OCI-LY3 (cell line): Measurements from ENCODE around the gene SLC12A4.

Experiments used
- H2AFZ ChIP-seq: fragments of 200-600, 300-600 bp; shearing (Covaris generic); 2 replicates; pipeline ENCODE4 v1.6.0; 2014; ENCODE audit warnings: antibody characterized with exemption, low read depth, low read length
- H3K27ac ChIP-seq: fragments of 200-600, 300-600 bp; sonication (generic); 2 replicates; pipeline ENCODE4 v1.5.1; 2014; ENCODE audit warnings: mild to moderate bottlenecking, low read length, moderate library complexity, mixed read lengths
- H3K27me3 ChIP-seq: fragments of 200-600, 300-600 bp; sonication (generic); 2 replicates; pipeline ENCODE4 v1.6.1; 2014; ENCODE audit warnings: low read depth, low read length, mixed read lengths
- H3K36me3 ChIP-seq: fragments of 200-600, 300-600 bp; sonication (generic); replicated peaks from 2 replicates; pipeline ENCODE3; 2014; ENCODE audit warnings: low read depth, low read length, mixed read lengths
- H3K4me1 ChIP-seq: fragments of 300-600, 200-600 bp; sonication (generic); 2 replicates; pipeline ENCODE4 v1.6.1; 2014; ENCODE audit warnings: low read length, mixed read lengths
- H3K4me2 ChIP-seq: fragments of 200-600, 300-600 bp; sonication (generic); 2 replicates; pipeline ENCODE4 v1.6.1; 2014; ENCODE audit warnings: low read length, mixed read lengths
- H3K4me3 ChIP-seq: fragments of 300-600, 200-600 bp; sonication (generic); 2 replicates; pipeline ENCODE4 v1.5.1; 2014; ENCODE audit warnings: antibody characterized with exemption, mild to moderate bottlenecking, low read length, moderate library complexity
- H3K79me2 ChIP-seq: fragments of 300-600, 200-600 bp; shearing (Covaris generic); 2 replicates; pipeline ENCODE4 v1.6.1; 2014; ENCODE audit warnings: mild to moderate bottlenecking, low read length, mixed read lengths
- H3K9ac ChIP-seq: fragments of 300-600, 200-600 bp; shearing (Covaris generic); 2 replicates; pipeline ENCODE4 v1.6.0; 2014; ENCODE audit warnings: mild to moderate bottlenecking, low read length, moderate library complexity
- H3K9me3 ChIP-seq: fragments of 200-600, 300-600 bp; shearing (Covaris generic); 2 replicates; pipeline ENCODE4 v1.6.1; 2014; ENCODE audit warnings: low read length, mixed read lengths; ENCODE audit not compliant: insufficient read depth
- H4K20me1 ChIP-seq: fragments of 200-600, 300-600 bp; sonication (generic); 2 replicates; pipeline ENCODE4 v1.6.1; 2016; ENCODE audit warnings: low read length, mixed read lengths; ENCODE audit not compliant: insufficient read depth
- EZH2phosphoT487 ChIP-seq: fragments of 200-600 bp; shearing (Covaris generic); IDR thresholded peaks from 2 replicates; pipeline ENCODE4 v1.6.1; 2018; ENCODE audit warnings: antibody characterized with exemption, mixed run types, low read depth
- TF ChIP-seq, protein P1 (sequence below): fragments of 200-600, 300-600 bp; sonication (generic); IDR thresholded peaks from 2 replicates; pipeline ENCODE4 v1.5.1; 2014; ENCODE audit warnings: antibody characterized with exemption, low read length, low read depth

Gene SLC12A4

DNA sequence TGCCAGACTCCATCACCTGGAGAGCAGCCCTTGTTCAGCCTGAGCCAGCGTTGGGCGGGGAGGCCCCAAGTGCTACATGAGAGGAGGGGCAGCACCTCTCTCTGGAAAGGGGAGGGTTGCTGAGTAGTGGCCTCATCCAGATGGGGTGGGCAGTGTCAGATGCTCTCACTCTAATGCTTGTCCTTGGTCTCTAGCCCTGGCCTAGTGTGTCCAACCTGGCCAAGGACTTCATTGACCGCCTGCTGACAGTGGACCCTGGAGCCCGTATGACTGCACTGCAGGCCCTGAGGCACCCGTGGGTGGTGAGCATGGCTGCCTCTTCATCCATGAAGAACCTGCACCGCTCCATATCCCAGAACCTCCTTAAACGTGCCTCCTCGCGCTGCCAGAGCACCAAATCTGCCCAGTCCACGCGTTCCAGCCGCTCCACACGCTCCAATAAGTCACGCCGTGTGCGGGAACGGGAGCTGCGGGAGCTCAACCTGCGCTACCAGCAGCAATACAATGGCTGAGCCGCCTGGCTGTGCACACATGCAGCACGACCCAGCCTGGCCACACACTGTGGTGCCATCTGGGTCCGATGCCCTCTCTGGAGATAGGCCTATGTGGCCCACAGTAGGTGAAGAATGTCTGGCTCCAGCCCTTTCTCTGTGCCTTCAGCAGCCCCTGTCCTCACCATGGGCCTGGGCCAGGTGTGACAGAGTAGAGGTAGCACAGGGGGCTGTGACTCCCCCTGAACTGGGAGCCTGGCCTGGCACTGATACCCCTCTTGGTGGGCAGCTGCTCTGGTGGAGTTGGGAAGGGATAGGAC, 41.1 kb downstream of the SLC12A4 start:
- Histone ChIP-seq H3K4me1 (peaks cover 19% of the 10 kb centered on the region), H3K27ac (no peak overlapping the region), H3K27me3 (no peaks in the 10 kb centered on the region), H3K4me3 (no peak overlapping the region), H2AFZ (no peak overlapping the region), H3K79me2 (no peaks in the 10 kb centered on the region), H3K9ac (no peak overlapping the region), H3K36me3 (peaks cover 11% of the 10 kb centered on the region), H4K20me1 (peaks cover 9% of the 10 kb centered on the region; the same call in 1 of the 2 replicates), H3K9me3 (no peaks in the 10 kb centered on the region), H3K4me2 (no peak overlapping the region)
- TF ChIP-seq EZH2phosphoT487: no peak
- TF ChIP-seq, protein P1, sequence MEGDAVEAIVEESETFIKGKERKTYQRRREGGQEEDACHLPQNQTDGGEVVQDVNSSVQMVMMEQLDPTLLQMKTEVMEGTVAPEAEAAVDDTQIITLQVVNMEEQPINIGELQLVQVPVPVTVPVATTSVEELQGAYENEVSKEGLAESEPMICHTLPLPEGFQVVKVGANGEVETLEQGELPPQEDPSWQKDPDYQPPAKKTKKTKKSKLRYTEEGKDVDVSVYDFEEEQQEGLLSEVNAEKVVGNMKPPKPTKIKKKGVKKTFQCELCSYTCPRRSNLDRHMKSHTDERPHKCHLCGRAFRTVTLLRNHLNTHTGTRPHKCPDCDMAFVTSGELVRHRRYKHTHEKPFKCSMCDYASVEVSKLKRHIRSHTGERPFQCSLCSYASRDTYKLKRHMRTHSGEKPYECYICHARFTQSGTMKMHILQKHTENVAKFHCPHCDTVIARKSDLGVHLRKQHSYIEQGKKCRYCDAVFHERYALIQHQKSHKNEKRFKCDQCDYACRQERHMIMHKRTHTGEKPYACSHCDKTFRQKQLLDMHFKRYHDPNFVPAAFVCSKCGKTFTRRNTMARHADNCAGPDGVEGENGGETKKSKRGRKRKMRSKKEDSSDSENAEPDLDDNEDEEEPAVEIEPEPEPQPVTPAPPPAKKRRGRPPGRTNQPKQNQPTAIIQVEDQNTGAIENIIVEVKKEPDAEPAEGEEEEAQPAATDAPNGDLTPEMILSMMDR: no peak

DNA sequence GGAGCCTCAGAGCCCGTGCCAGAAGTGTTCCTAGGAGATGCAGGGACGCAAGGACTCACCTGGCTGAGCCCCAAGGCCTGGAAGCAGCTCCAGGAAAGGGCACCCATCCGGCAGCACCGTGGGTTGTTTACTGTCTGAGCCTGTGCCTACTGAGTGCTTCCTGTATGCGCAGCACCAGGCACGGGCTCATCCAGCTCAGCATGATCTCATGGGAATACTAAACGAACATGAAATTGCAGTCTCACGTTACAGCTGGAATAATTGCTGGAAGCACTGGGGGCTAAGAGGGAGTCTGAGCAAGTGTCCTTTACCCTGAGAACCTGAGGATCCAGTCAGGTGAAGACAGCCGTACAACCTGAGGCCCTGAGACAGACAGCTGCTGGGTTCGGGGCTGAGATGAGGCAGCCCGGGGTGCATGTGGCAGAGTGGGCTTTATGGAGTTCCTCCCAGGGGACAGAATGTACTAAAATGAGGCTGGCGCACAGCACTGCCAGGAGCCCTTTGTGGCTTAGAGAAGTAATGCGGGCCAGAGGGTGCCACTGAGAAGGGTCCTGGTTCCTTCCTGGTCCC, 42.2 kb downstream of the SLC12A4 start:
- TF ChIP-seq, protein P1: no peak
- no peak for TF ChIP-seq EZH2phosphoT487
- Histone ChIP-seq H3K79me2 (no peaks in the 10 kb centered on the region), H3K27me3 (no peaks in the 10 kb centered on the region), H2AFZ (no peak overlapping the region), H4K20me1 (peaks cover 9% of the 10 kb centered on the region; the same call in 1 of the 2 replicates), H3K4me1 (peaks cover 19% of the 10 kb centered on the region), H3K9ac (no peak overlapping the region), H3K9me3 (no peaks in the 10 kb centered on the region), H3K4me2 (no peak overlapping the region), H3K27ac (no peak overlapping the region), H3K36me3 (peaks cover 5% of the 10 kb centered on the region), H3K4me3 (no peak overlapping the region)

DNA sequence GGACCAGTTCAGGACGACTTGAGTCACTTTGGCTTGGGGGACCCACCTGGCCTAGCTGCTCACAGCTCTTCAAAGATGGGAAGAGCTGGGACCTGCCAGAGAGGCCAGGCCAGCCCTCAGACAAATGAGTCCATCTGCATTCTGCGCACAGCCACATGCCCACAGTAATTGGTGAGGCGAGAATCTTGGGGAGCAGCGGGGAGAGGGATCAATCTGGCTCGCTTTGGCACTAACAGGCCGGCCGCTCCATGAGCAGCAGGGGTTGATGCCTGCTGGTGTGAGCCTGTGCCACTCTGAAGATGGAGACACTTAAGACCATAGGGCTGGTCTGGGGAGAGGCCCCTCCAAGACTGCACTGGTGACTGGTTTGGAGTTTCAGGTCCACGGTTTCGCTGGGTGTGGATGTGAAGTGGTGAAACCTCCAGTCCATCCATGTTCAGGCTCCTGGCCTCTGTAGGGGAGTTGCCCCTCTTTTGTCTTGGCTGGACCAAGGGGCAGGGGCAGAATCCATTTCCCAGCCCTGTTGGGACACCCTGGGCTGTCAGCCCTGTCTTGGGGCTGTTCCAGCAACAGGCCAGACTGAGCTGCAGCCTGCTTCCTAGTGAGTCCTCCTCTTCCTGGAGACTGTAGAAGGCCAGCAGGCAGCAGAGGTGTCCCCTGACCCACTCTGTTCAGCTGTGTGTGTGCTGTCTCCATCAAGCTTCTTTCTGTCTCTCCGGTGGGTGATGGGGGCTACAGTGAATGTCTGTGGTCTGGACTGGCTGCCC, 44.1 kb downstream of the SLC12A4 start:
- Histone ChIP-seq H3K27me3 (no peaks in the 10 kb centered on the region), H4K20me1 (peaks cover 9% of the 10 kb centered on the region), H3K4me2 (no peak overlapping the region), H3K27ac (no peak overlapping the region), H3K9ac (no peak overlapping the region), H3K4me1 (peaks cover 8% of the 10 kb centered on the region), H3K36me3 (no peaks in the 10 kb centered on the region), H3K9me3 (no peaks in the 10 kb centered on the region), H3K4me3 (no peak overlapping the region), H3K79me2 (no peaks in the 10 kb centered on the region), H2AFZ (no peak overlapping the region)
- TF ChIP-seq, protein P1: no peak
- no peak for TF ChIP-seq EZH2phosphoT487
